PC-9 (cell line): Measurements from ENCODE around the gene OR51E2. TPM values are rescaled to one million over a fixed set of nuclear protein-coding genes. Genes with fewer than 3 reads are reported as not detected.

Experiments
- BruUV-seq: library from RNA; stranded (reverse); fragments of 400-500 nt; replicated peaks from 2 replicates; lab custom pipeline; 2021; lab: Mats Ljungman, UMichigan
- CTCF ChIA-PET: fragments of 300-600 bp; sonication (Branson Sonifier 250); formaldehyde crosslinking; loops from one replicate; lab custom pipeline; 2022; ENCODE audit warnings: antibody characterized with exemption; lab: Charles Lee
- POLR2A ChIA-PET: fragments of 300-600 bp; sonication (Branson Sonifier 250); formaldehyde crosslinking; loops from one replicate; lab custom pipeline; 2022; ENCODE audit warnings: antibody characterized with exemption; ENCODE audit not compliant: unreplicated experiment; lab: Charles Lee
- DNase-seq, 2 experiments: peaks; one replicate each; pipeline versions ENCODE4 v3.0.0 to v3.0.0-alpha.2; 2015 to 2022; ENCODE audit warnings: mixed read lengths in 1 of 2
- H2AFZ ChIP-seq: fragments of 200-600 bp; sonication (generic); 2 replicates; pipeline ENCODE4 v1.8.1; 2017; ENCODE audit warnings: antibody characterized with exemption
- H3F3A ChIP-seq: fragments of 200-600 bp; sonication (generic); 2 replicates; pipeline ENCODE4 v1.8.1; 2017; ENCODE audit warnings: antibody characterized with exemption, mild to moderate bottlenecking, low read depth; ENCODE audit not compliant: insufficient read depth
- H3K27ac ChIP-seq: fragments of 200-600 bp; sonication (generic); 2 replicates; pipeline ENCODE4 v1.6.1; 2016; ENCODE audit warnings: mixed run types
- H3K27me3 ChIP-seq: fragments of 200-600 bp; sonication (generic); 2 replicates; pipeline ENCODE4 v1.6.1; 2016; ENCODE audit warnings: low read depth, mixed run types; ENCODE audit not compliant: insufficient read depth
- H3K36me3 ChIP-seq: fragments of 200-600 bp; sonication (generic); 2 replicates; pipeline ENCODE4 v1.6.1; 2016; ENCODE audit warnings: low read depth, mixed run types
- H3K4me1 ChIP-seq: fragments of 200-600 bp; sonication (generic); replicated peaks from 2 replicates; pipeline ENCODE4 v1.6.1; 2016; ENCODE audit warnings: mixed run types; ENCODE audit not compliant: insufficient read depth
- H3K4me2 ChIP-seq: fragments of 200-600 bp; sonication (generic); 2 replicates; pipeline ENCODE4 v1.6.1; 2017; ENCODE audit warnings: mixed run types
- H3K4me3 ChIP-seq: fragments of 200-600 bp; sonication (generic); 2 replicates; pipeline ENCODE4 v1.6.1; 2016; ENCODE audit warnings: mixed run types
- H3K79me2 ChIP-seq: fragments of 200-600 bp; sonication (generic); 2 replicates; pipeline ENCODE4 v1.6.1; 2017; ENCODE audit warnings: low read depth, mixed run types
- H3K9me2 ChIP-seq: fragments of 200-600 bp; sonication (generic); 2 replicates; pipeline ENCODE4 v1.8.1; 2017; ENCODE audit warnings: mild to moderate bottlenecking; ENCODE audit not compliant: insufficient read depth
- H3K9me3 ChIP-seq: fragments of 200-600 bp; sonication (generic); 2 replicates; pipeline ENCODE4 v1.8.1; 2016; ENCODE audit warnings: low read depth; ENCODE audit not compliant: insufficient read depth
- H4K20me1 ChIP-seq: fragments of 200-600 bp; sonication (generic); 2 replicates; pipeline ENCODE4 v1.8.1; 2017; ENCODE audit not compliant: insufficient read depth
- CTCF ChIP-seq: fragments of 200-600 bp; sonication (generic); conservative IDR thresholded peaks from 2 replicates; pipeline ENCODE4 v1.6.1; 2017; ENCODE audit warnings: mixed run types, antibody characterized with exemption, mild to moderate bottlenecking, moderate library complexity
- EZH2 ChIP-seq: fragments of 200-600 bp; sonication (generic); IDR thresholded peaks from 2 replicates; pipeline ENCODE4 v1.8.0; 2017; ENCODE audit warnings: antibody characterized with exemption, low read depth
- intact Hi-C: fragments of 100-400 bp; cut with micrococcal nuclease; formaldehyde crosslinking; loops from one replicate; pipeline ENCODE4 v1.10.0; 2022; ENCODE audit not compliant: unreplicated experiment
- total RNA-seq: library from RNA; stranded (reverse); gene quantifications from 2 replicates; pipeline ENCODE4 v1.2.3, GENCODE V29; 2021

Gene OR51E2
- total RNA-seq, 1 experiment from 2014 or later = not detected

GRCh38 chr11:4695442-4695841 is 2.2 kb downstream of the OR51E2 start:
- Histone ChIP-seq H3K9me3 (no peaks in the 10 kb centered on the region), H3K27me3 (no peaks in the 10 kb centered on the region), H3K4me3 (no peak overlapping the region), H3K4me2 (no peak overlapping the region), H3K27ac (no peak overlapping the region), H3F3A (no peaks in the 10 kb centered on the region), H4K20me1 (no peaks in the 10 kb centered on the region), H3K9me2 (no peaks in the 10 kb centered on the region), H3K79me2 (no peaks in the 10 kb centered on the region), H3K4me1 (no peaks in the 10 kb centered on the region), H2AFZ (no peak overlapping the region), H3K36me3 (no peaks in the 10 kb centered on the region)
- TF ChIP-seq CTCF (no peak), EZH2 (no peak)
- DNase-seq = no peak
- intact Hi-C loops = no loop called here
- CTCF ChIA-PET = no interaction called here
- POLR2A ChIA-PET = no interaction called here
- no TSS peak for BruUV-seq

- TF ChIP-seq CTCF (no peak), EZH2 (no peak)
- POLR2A ChIA-PET = no interaction called here
- H3F3A ChIP-seq = no peaks in the 10 kb centered on the region
- no peak overlapping the region for H3K4me2 ChIP-seq
- no peaks in the 10 kb centered on the region for H3K9me3 ChIP-seq
- intact Hi-C loops = no loop called here
- H3K4me1 ChIP-seq = no peaks in the 10 kb centered on the region
- H3K36me3 ChIP-seq = no peaks in the 10 kb centered on the region
- DNase-seq = no peak
- no peaks in the 10 kb centered on the region for H3K27me3 ChIP-seq
- no TSS peak for BruUV-seq
- CTCF ChIA-PET = no interaction called here
- no peak overlapping the region for H3K27ac ChIP-seq
- H4K20me1 ChIP-seq = no peaks in the 10 kb centered on the region
- H3K4me3 ChIP-seq = no peak overlapping the region
- H2AFZ ChIP-seq = no peak overlapping the region
- H3K9me2 ChIP-seq = no peaks in the 10 kb centered on the region
- H3K79me2 ChIP-seq = no peaks in the 10 kb centered on the region
Observed at GRCh38 chr11:4684631-4685285, 12.9 kb downstream of the OR51E2 start.

GRCh38 chr11:4682623-4683419 is 14.8 kb downstream of the OR51E2 start:
- H3K79me2 ChIP-seq = no peaks in the 10 kb centered on the region
- H3K4me1 ChIP-seq = no peaks in the 10 kb centered on the region
- CTCF ChIA-PET = no interaction called here
- H3K9me2 ChIP-seq = no peaks in the 10 kb centered on the region
- H2AFZ ChIP-seq = no peak overlapping the region
- TF ChIP-seq EZH2 = no peak
- no peak for TF ChIP-seq CTCF
- H3K27me3 ChIP-seq = no peaks in the 10 kb centered on the region
- intact Hi-C loops = no loop called here
- no peak overlapping the region for H3K27ac ChIP-seq
- no peaks in the 10 kb centered on the region for H4K20me1 ChIP-seq
- no peak for DNase-seq
- H3K9me3 ChIP-seq = no peaks in the 10 kb centered on the region
- H3K4me2 ChIP-seq = no peak overlapping the region
- POLR2A ChIA-PET = no interaction called here
- no peaks in the 10 kb centered on the region for H3F3A ChIP-seq
- BruUV-seq = no TSS peak
- H3K36me3 ChIP-seq = no peaks in the 10 kb centered on the region
- no peak overlapping the region for H3K4me3 ChIP-seq
